ENCODE data around the gene VSIG10.

Gene VSIG10

DNA sequence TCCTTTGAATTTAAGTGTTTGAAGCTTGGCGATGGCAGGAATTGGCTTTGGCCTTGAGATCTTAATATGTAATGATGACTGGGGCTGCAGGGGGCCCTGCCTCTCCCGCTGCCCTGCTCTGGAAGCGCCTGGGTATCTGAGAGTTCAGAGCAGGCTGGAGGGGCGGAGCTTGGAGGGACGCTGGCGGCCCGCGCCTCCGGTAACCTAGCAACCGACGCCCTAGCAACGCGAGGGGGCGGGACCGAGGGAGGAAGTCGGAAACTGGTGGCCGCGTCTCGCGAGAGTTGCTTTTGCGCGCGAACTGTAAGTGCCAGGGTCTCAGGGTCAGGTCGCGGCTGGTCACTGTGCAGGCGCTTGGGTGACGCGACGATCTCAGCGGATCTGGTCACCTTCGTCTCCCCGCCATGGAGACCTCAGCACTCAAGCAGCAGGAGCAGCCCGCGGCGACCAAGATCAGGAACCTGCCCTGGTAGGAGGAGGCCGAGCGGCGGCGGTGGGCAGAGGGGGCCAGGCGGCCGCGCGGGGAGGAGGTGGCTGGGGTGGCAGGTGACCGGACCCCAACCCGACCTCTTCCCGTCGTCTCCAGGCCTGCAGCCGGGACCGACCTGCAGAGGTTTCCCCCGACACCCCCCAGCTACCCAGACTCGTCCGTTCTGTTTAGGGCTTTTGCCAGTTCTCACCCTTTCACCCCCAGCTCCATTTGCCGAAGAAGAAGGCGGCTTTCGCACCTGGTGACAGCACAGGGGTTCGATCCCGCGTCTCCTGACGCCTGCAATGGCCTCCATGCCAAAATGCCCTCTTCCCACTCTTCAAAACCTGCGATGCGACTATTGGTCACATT lies 87.2 kb downstream of the VSIG10 start, which contains the start of gene RFC5 (continued):
- TF ChIP-seq, protein P1, sequence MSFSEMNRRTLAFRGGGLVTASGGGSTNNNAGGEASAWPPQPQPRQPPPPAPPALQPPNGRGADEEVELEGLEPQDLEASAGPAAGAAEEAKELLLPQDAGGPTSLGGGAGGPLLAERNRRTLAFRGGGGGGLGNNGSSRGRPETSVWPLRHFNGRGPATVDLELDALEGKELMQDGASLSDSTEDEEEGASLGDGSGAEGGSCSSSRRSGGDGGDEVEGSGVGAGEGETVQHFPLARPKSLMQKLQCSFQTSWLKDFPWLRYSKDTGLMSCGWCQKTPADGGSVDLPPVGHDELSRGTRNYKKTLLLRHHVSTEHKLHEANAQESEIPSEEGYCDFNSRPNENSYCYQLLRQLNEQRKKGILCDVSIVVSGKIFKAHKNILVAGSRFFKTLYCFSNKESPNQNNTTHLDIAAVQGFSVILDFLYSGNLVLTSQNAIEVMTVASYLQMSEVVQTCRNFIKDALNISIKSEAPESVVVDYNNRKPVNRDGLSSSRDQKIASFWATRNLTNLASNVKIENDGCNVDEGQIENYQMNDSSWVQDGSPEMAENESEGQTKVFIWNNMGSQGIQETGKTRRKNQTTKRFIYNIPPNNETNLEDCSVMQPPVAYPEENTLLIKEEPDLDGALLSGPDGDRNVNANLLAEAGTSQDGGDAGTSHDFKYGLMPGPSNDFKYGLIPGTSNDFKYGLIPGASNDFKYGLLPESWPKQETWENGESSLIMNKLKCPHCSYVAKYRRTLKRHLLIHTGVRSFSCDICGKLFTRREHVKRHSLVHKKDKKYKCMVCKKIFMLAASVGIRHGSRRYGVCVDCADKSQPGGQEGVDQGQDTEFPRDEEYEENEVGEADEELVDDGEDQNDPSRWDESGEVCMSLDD (tag by site-specific recombination; IDR thresholded peaks at IDR 0.05), result peak; percentile 73; the same call in 1 of the 2 replicates
- TF ChIP-seq ZBTB1 (tag by site-specific recombination; IDR thresholded peaks at IDR 0.05) (no peak), ZNF843 (tag by site-specific recombination; IDR thresholded peaks at IDR 0.05) (peak; percentile 67; the same call in 1 of the 2 replicates), SALL2 (tag by site-specific recombination; IDR thresholded peaks at IDR 0.05; ENCODE audit: borderline replicate concordance) (no peak), ZXDB (tag by site-specific recombination; IDR thresholded peaks at IDR 0.05) (peak; percentile 91), ZNF341 (tag by site-specific recombination; IDR thresholded peaks at IDR 0.05; ENCODE audit: low read depth) (no peak), BCL11A (tag by site-specific recombination; IDR thresholded peaks at IDR 0.05; ENCODE audit: low read depth) (peak; percentile 91), ZNF211 (tag by site-specific recombination; IDR thresholded peaks at IDR 0.05; ENCODE audit: low read depth) (no peak), BCL11B (tag by site-specific recombination; IDR thresholded peaks at IDR 0.05; ENCODE audit: low read depth) (peak; percentile 98), ZNF248 (tag by site-specific recombination; IDR thresholded peaks at IDR 0.05) (no peak), ZNF623 (tag by site-specific recombination; IDR thresholded peaks at IDR 0.05) (no peak), ZNF776 (tag by site-specific recombination; IDR thresholded peaks at IDR 0.05; ENCODE audit: borderline replicate concordance) (no peak), ZNF596 (tag by site-specific recombination; IDR thresholded peaks at IDR 0.05) (no peak), ZNF121 (tag by site-specific recombination; IDR thresholded peaks at IDR 0.05) (no peak; the same call in 1 of the 2 replicates), ZNF2 (tag by site-specific recombination; IDR thresholded peaks at IDR 0.05) (peak; percentile 70; the same call in 1 of the 2 replicates), ZNF155 (tag by site-specific recombination; IDR thresholded peaks at IDR 0.05) (no peak), KLF9 (tag by site-specific recombination; IDR thresholded peaks at IDR 0.05; ENCODE audit: low read depth) (peak; percentile 80), GLI4 (tag by site-specific recombination; IDR thresholded peaks at IDR 0.05) (peak; percentile 79), ZEB2 (tag by site-specific recombination; IDR thresholded peaks at IDR 0.05) (0 out of 2 replicates have a peak, but pooled peaks have one; percentile 36), ZNF777 (tag by site-specific recombination; IDR thresholded peaks at IDR 0.05; ENCODE audit: borderline replicate concordance) (no peak), ZNF585B (tag by site-specific recombination; IDR thresholded peaks at IDR 0.05) (no peak), ZNF501 (tag by site-specific recombination; IDR thresholded peaks at IDR 0.05) (peak; percentile 92)
- TF ChIP-seq, protein P2, sequence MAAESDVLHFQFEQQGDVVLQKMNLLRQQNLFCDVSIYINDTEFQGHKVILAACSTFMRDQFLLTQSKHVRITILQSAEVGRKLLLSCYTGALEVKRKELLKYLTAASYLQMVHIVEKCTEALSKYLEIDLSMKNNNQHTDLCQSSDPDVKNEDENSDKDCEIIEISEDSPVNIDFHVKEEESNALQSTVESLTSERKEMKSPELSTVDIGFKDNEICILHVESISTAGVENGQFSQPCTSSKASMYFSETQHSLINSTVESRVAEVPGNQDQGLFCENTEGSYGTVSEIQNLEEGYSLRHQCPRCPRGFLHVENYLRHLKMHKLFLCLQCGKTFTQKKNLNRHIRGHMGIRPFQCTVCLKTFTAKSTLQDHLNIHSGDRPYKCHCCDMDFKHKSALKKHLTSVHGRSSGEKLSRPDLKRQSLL (tag by site-specific recombination; IDR thresholded peaks at IDR 0.05), result no peak
- TF ChIP-seq, protein P3, sequence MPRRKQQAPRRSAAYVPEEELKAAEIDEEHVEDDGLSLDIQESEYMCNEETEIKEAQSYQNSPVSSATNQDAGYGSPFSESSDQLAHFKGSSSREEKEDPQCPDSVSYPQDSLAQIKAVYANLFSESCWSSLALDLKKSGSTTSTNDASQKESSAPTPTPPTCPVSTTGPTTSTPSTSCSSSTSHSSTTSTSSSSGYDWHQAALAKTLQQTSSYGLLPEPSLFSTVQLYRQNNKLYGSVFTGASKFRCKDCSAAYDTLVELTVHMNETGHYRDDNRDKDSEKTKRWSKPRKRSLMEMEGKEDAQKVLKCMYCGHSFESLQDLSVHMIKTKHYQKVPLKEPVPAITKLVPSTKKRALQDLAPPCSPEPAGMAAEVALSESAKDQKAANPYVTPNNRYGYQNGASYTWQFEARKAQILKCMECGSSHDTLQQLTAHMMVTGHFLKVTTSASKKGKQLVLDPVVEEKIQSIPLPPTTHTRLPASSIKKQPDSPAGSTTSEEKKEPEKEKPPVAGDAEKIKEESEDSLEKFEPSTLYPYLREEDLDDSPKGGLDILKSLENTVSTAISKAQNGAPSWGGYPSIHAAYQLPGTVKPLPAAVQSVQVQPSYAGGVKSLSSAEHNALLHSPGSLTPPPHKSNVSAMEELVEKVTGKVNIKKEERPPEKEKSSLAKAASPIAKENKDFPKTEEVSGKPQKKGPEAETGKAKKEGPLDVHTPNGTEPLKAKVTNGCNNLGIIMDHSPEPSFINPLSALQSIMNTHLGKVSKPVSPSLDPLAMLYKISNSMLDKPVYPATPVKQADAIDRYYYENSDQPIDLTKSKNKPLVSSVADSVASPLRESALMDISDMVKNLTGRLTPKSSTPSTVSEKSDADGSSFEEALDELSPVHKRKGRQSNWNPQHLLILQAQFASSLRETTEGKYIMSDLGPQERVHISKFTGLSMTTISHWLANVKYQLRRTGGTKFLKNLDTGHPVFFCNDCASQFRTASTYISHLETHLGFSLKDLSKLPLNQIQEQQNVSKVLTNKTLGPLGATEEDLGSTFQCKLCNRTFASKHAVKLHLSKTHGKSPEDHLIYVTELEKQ (tag by site-specific recombination; IDR thresholded peaks at IDR 0.05; ENCODE audit: borderline replicate concordance), result no peak
- TF ChIP-seq, protein P4, sequence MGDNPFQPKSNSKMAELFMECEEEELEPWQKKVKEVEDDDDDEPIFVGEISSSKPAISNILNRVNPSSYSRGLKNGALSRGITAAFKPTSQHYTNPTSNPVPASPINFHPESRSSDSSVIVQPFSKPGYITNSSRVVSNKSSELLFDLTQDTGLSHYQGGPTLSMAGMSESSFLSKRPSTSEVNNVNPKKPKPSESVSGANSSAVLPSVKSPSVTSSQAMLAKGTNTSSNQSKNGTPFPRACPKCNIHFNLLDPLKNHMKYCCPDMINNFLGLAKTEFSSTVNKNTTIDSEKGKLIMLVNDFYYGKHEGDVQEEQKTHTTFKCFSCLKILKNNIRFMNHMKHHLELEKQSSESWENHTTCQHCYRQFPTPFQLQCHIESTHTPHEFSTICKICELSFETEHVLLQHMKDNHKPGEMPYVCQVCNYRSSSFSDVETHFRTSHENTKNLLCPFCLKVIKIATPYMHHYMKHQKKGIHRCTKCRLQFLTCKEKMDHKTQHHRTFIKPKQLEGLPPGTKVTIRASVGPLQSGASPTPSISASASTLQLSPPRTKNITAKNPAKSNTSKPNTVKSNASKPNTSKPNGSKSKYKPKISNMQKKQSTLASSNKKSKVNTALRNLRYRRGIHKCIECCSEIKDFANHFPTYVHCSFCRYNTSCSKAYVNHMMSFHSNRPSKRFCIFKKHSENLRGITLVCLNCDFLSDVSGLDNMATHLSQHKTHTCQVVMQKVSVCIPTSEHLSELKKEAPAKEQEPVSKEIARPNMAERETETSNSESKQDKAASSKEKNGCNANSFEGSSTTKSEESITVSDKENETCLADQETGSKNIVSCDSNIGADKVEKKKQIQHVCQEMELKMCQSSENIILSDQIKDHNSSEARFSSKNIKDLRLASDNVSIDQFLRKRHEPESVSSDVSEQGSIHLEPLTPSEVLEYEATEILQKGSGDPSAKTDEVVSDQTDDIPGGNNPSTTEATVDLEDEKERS (tag by site-specific recombination; IDR thresholded peaks at IDR 0.05), result no peak
- TF ChIP-seq, protein P5, sequence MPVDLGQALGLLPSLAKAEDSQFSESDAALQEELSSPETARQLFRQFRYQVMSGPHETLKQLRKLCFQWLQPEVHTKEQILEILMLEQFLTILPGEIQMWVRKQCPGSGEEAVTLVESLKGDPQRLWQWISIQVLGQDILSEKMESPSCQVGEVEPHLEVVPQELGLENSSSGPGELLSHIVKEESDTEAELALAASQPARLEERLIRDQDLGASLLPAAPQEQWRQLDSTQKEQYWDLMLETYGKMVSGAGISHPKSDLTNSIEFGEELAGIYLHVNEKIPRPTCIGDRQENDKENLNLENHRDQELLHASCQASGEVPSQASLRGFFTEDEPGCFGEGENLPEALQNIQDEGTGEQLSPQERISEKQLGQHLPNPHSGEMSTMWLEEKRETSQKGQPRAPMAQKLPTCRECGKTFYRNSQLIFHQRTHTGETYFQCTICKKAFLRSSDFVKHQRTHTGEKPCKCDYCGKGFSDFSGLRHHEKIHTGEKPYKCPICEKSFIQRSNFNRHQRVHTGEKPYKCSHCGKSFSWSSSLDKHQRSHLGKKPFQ (tag by site-specific recombination; IDR thresholded peaks at IDR 0.05), result peak; percentile 64
- TF ChIP-seq, protein P6, sequence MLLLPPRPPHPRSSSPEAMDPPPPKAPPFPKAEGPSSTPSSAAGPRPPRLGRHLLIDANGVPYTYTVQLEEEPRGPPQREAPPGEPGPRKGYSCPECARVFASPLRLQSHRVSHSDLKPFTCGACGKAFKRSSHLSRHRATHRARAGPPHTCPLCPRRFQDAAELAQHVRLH (tag by site-specific recombination; IDR thresholded peaks at IDR 0.05), result 0 out of 2 replicates have a peak, but pooled peaks have one; percentile 60
